H1 (cell line): ENCODE measurements around the gene NGEF. TPM values are rescaled to one million over a fixed set of nuclear protein-coding genes. Genes with fewer than 3 reads are reported as not detected.

ENCODE experiments used
- CTCF ChIA-PET: fragments of 300-600 bp; sonication (Branson Sonifier 250); formaldehyde crosslinking; loops from one replicate; lab custom pipeline; 2021; ENCODE audit not compliant: partially characterized antibody; lab: Charles Lee
- POLR2A ChIA-PET: fragments of 300-600 bp; sonication (Branson Sonifier 250); formaldehyde crosslinking; loops from one replicate; lab custom pipeline; 2021; ENCODE audit warnings: inconsistent platforms; ENCODE audit not compliant: partially characterized antibody; lab: Charles Lee
- DNase-seq, 2 experiments: peaks; one replicate each; pipeline versions ENCODE4 v3.0.0 to v3.0.0-alpha.2; 2010 to 2022; ENCODE audit warnings: low spot score in 2 of 2, low read depth in 1 of 2, mixed read lengths in 1 of 2
- FAIRE-seq: peaks from 2 replicates; lab custom pipeline; 2011; peaks lifted over from hg19 to GRCh38; lab: Jason Lieb, UNC
- H2AFZ ChIP-seq: 2 replicates; pipeline ENCODE4 v1.8.1; 2012; ENCODE audit warnings: low read length, inconsistent platforms
- H2AK5ac ChIP-seq: 2 replicates; pipeline ENCODE4 v1.6.1; 2013; ENCODE audit warnings: low read depth, low read length
- H2BK120ac ChIP-seq: replicated peaks from 2 replicates; pipeline ENCODE3; 2013; ENCODE audit warnings: low read depth, low read length, inconsistent platforms
- H2BK12ac ChIP-seq: 2 replicates; pipeline ENCODE4 v1.6.1; 2013; ENCODE audit warnings: low read depth, low read length
- H2BK15ac ChIP-seq: 2 replicates; pipeline ENCODE4 v1.6.1; 2013; ENCODE audit warnings: low read length
- H2BK20ac ChIP-seq: 2 replicates; pipeline ENCODE4 v1.6.1; 2013; ENCODE audit warnings: low read length
- H2BK5ac ChIP-seq: 2 replicates; pipeline ENCODE4 v1.6.1; 2013; ENCODE audit warnings: low read depth, low read length
- H3K14ac ChIP-seq: 2 replicates; pipeline ENCODE4 v1.6.1; 2013; ENCODE audit warnings: inconsistent platforms; ENCODE audit not compliant: insufficient read length
- H3K18ac ChIP-seq: 2 replicates; pipeline ENCODE4 v1.6.1; 2013; ENCODE audit warnings: low read length; ENCODE audit errors: extremely low read depth
- H3K23ac ChIP-seq: 2 replicates; pipeline ENCODE4 v1.6.1; 2013; ENCODE audit warnings: inconsistent platforms; ENCODE audit not compliant: insufficient read length
- H3K23me2 ChIP-seq: 2 replicates; pipeline ENCODE4 v1.6.1; 2013; ENCODE audit warnings: low read depth, low read length
- H3K27ac ChIP-seq: 2 replicates; pipeline ENCODE4 v1.6.1; 2011; ENCODE audit warnings: low read depth, low read length, inconsistent platforms
- H3K27me3 ChIP-seq, 4 experiments: replicated peaks in 1 of 4; 1 replicate in 1 of 4; 2 replicates in 3 of 4; pipeline versions ENCODE4 v1.6.1 to v1.8.1; 2011 to 2013; ENCODE audit warnings: low read length in 3 of 4, mild to moderate bottlenecking in 3 of 4, inconsistent platforms in 2 of 4, mixed read lengths in 2 of 4, moderate library complexity in 1 of 4; ENCODE audit not compliant: control insufficient read depth in 3 of 4, insufficient read depth in 3 of 4; ENCODE audit errors: extremely low read depth in 1 of 4
- H3K36me3 ChIP-seq, 4 experiments: 2 replicates each; pipeline versions ENCODE4 v1.6.1 to v1.8.1; 2011 to 2013; ENCODE audit warnings: mild to moderate bottlenecking in 4 of 4, low read length in 3 of 4, moderate library complexity in 2 of 4, control low read depth in 1 of 4, inconsistent platforms in 1 of 4; ENCODE audit not compliant: insufficient read depth in 4 of 4, control insufficient read depth in 2 of 4
- H3K4ac ChIP-seq: replicated peaks from 2 replicates; pipeline ENCODE3; 2013; ENCODE audit warnings: low read length, low read depth, mixed read lengths, inconsistent platforms; ENCODE audit not compliant: insufficient read length
- H3K4me1 ChIP-seq, 4 experiments: replicated peaks in 1 of 4; 1 replicate in 1 of 4; 2 replicates in 3 of 4; pipeline versions ENCODE4 v1.6.1 to v1.8.1; 2011 to 2013; ENCODE audit warnings: low read length in 3 of 4, inconsistent platforms in 2 of 4, mixed read lengths in 1 of 4; ENCODE audit not compliant: insufficient read depth in 4 of 4, control insufficient read depth in 3 of 4
- H3K4me2 ChIP-seq, 2 experiments: 2 replicates each; pipeline versions ENCODE4 v1.6.1 to v1.8.1; 2011 to 2013; ENCODE audit warnings: low read depth in 2 of 2, low read length in 2 of 2, control low read depth in 1 of 2, inconsistent platforms in 1 of 2, mild to moderate bottlenecking in 1 of 2; ENCODE audit not compliant: insufficient read depth in 1 of 2
- H3K4me3 ChIP-seq, 4 experiments: fragments of 200-600, 300-600 bp in 1 of 4; sonication (generic), shearing (Covaris generic), sonication (Bioruptor Twin) in 1 of 4; 2 replicates each; pipeline versions ENCODE4 v1.5.1 to v1.8.1; 2011 to 2016; ENCODE audit warnings: low read length in 4 of 4, low read depth in 3 of 4, control low read depth in 2 of 4, inconsistent platforms in 2 of 4, mild to moderate bottlenecking in 2 of 4, mixed read lengths in 1 of 4, moderate library complexity in 1 of 4; ENCODE audit not compliant: insufficient read depth in 2 of 4; ENCODE audit errors: extremely low read depth in 1 of 4
- H3K56ac ChIP-seq: replicated peaks from 2 replicates; pipeline ENCODE3; 2013; ENCODE audit warnings: low read depth, mild to moderate bottlenecking, mixed read lengths, low read length, inconsistent platforms; ENCODE audit not compliant: insufficient read length
- H3K79me1 ChIP-seq: 2 replicates; pipeline ENCODE4 v1.6.1; 2013; ENCODE audit warnings: low read depth, low read length, control low read depth
- H3K79me2 ChIP-seq, 2 experiments: 2 replicates each; pipeline versions ENCODE4 v1.6.1 to v1.8.1; 2012 to 2013; ENCODE audit warnings: low read length in 2 of 2, mild to moderate bottlenecking in 2 of 2, inconsistent platforms in 1 of 2; ENCODE audit not compliant: insufficient read depth in 2 of 2, control insufficient read depth in 1 of 2
- H3K9ac ChIP-seq, 4 experiments: replicated peaks in 1 of 4; 1 replicate in 1 of 4; 2 replicates in 3 of 4; pipeline versions ENCODE4 v1.6.1 to v1.8.1; 2011 to 2013; ENCODE audit warnings: low read depth in 3 of 4, low read length in 3 of 4, control low read depth in 2 of 4, mild to moderate bottlenecking in 2 of 4, moderate library complexity in 2 of 4, inconsistent platforms in 1 of 4; ENCODE audit errors: extremely low read depth in 1 of 4
- H3K9me3 ChIP-seq, 2 experiments: 2 replicates each; pipeline versions ENCODE4 v1.6.1 to v1.8.1; 2012 to 2013; ENCODE audit warnings: mild to moderate bottlenecking in 2 of 2, moderate library complexity in 2 of 2, control low read depth in 1 of 2, inconsistent platforms in 1 of 2, low read depth in 1 of 2, low read length in 1 of 2, mixed read lengths in 1 of 2; ENCODE audit not compliant: insufficient read depth in 2 of 2
- H4K20me1 ChIP-seq, 2 experiments: replicated peaks in 1 of 2; 2 replicates each; pipeline versions ENCODE3 to v1.8.1; 2011 to 2013; ENCODE audit warnings: inconsistent platforms in 2 of 2, low read length in 2 of 2, mild to moderate bottlenecking in 1 of 2; ENCODE audit not compliant: insufficient read depth in 2 of 2, control insufficient read depth in 1 of 2
- H4K5ac ChIP-seq: 2 replicates; pipeline ENCODE4 v1.6.1; 2013; ENCODE audit warnings: low read length, low read depth, mixed read lengths, inconsistent platforms; ENCODE audit not compliant: insufficient read length
- H4K8ac ChIP-seq: 2 replicates; pipeline ENCODE4 v1.8.0; 2013; ENCODE audit warnings: mild to moderate bottlenecking, moderate library complexity, low read length, inconsistent platforms; ENCODE audit not compliant: insufficient read depth; ENCODE audit errors: extremely low read depth
- H4K91ac ChIP-seq: replicated peaks from 2 replicates; pipeline ENCODE3; 2013; ENCODE audit warnings: low read length, mixed read lengths, inconsistent platforms; ENCODE audit not compliant: insufficient read length
- CREB1 ChIP-seq: IDR thresholded peaks from 2 replicates; pipeline ENCODE4 v1.6.1; 2012; ENCODE audit warnings: inconsistent platforms
- CTCF ChIP-seq, 3 experiments: IDR thresholded peaks; 1 replicate in 2 of 3; 2 replicates in 1 of 3; pipeline versions ENCODE4 v1.5.1 to v1.6.1; 2011; ENCODE audit warnings: low read length in 3 of 3, mild to moderate bottlenecking in 3 of 3, inconsistent platforms in 2 of 3, low read depth in 1 of 3, moderate library complexity in 1 of 3; ENCODE audit not compliant: insufficient read depth in 1 of 3; ENCODE audit errors: control extremely low read depth in 1 of 3
- JUND ChIP-seq: IDR thresholded peaks from 2 replicates; pipeline ENCODE4 v1.6.1; 2011; ENCODE audit warnings: mild to moderate bottlenecking, improper control_type of control experiment, low read length
- KDM5A ChIP-seq: fragments of 200-600 bp; IDR thresholded peaks from 2 replicates; pipeline ENCODE4 v1.7.1; 2012; ENCODE audit warnings: mild to moderate bottlenecking, low read length, inconsistent platforms, mixed read lengths
- RFX5 ChIP-seq: IDR thresholded peaks from 2 replicates; pipeline ENCODE4 v1.6.1; 2011; ENCODE audit warnings: low read depth, low read length, improper control_type of control experiment, borderline replicate concordance
- SIX5 ChIP-seq: IDR thresholded peaks from 2 replicates; pipeline ENCODE4 v1.6.1; 2011; ENCODE audit warnings: mild to moderate bottlenecking, low read depth, low read length
- SP1 ChIP-seq: IDR thresholded peaks from 2 replicates; pipeline ENCODE4 v1.6.1; 2011; ENCODE audit warnings: low read depth, low read length
- SUZ12 ChIP-seq: fragments of 200-600 bp; sonication (generic); IDR thresholded peaks from 2 replicates; pipeline ENCODE4 v1.6.1; 2012; ENCODE audit warnings: mild to moderate bottlenecking, inconsistent platforms, low read length, moderate library complexity, mixed read lengths
- WGBS, 2 experiments: shearing (Covaris generic) in 1 of 2; methylation state at CpG; one replicate each; pipeline versions ENCODE4 v1.1.6 to v1.1.7; 2013 to 2015; ENCODE audit warnings: low lambda C conversion rate in 2 of 2, mixed read lengths in 2 of 2, inconsistent platforms in 1 of 2, low coverage in 1 of 2, missing lambda C conversion rate in 1 of 2; ENCODE audit not compliant: insufficient replicate concordance in 2 of 2, insufficient coverage in 1 of 2, insufficient read length in 1 of 2; ENCODE audit errors: extremely low coverage in 1 of 2, missing lambda C conversion rate in 1 of 2; 5-methylcytosine and 5-hydroxymethylcytosine counted together
- polyA plus RNA-seq, 7 experiments: library from polyadenylated mRNA; depleted of rRNA in 3 of 7; stranded (reverse) in 5 of 7; unstranded in 2 of 7; fragments of >200 nt in 5 of 7; fragments of 200-250 nt in 2 of 7; gene quantifications; 1 replicate in 5 of 7; 2 replicates in 1 of 7; 4 replicates in 1 of 7; pipeline versions ENCODE4 v1.2.1 to v1.2.3, GENCODE V29; 2011 to 2013; ENCODE audit warnings: missing spikeins in 2 of 7, mixed read lengths in 2 of 7
- total RNA-seq: library from RNA; stranded (reverse); fragmentation: NEBNext Ultra II Directional; extraction: Animal tissue kit (Norgen Biotek cat#: 25700); gene quantifications from 2 replicates; pipeline ENCODE4 v1.2.1, GENCODE V29; 2021

The NGEF gene
- total and polyA plus RNA-seq, 2 of the 8 experiments (the other 6 are each of a cell fraction or from before 2014, with no cell fraction given): 2.7 to 3.2 TPM

- no peak overlapping the region; a peak in 1 of 4 replicates for H3K4me2 ChIP-seq
- H3K27me3 ChIP-seq: no peaks in the 10 kb centered on the region
- no peak overlapping the region for H2BK20ac ChIP-seq
- no peak overlapping the region for H2AK5ac ChIP-seq
- H4K20me1 ChIP-seq: peaks cover 0 to 8% of the 10 kb centered on the region in 2 experiments
- H2AFZ ChIP-seq: no peak overlapping the region
- no peak overlapping the region for H3K23ac ChIP-seq
- H2BK120ac ChIP-seq: no peak overlapping the region
- peaks cover 5% of the 10 kb centered on the region for H3K23me2 ChIP-seq
- no peaks in the 10 kb centered on the region; a peak in 1 of 8 replicates for H3K36me3 ChIP-seq
- POLR2A ChIA-PET: interaction anchor here (1.5 kb wide), 1 partner anchor 9 kb away, joined by 4 read pairs; no protein-coding TSS in a partner anchor
- FAIRE-seq: no peak
- no peak overlapping the region for H3K9ac ChIP-seq
- no peak overlapping the region for H2BK12ac ChIP-seq
- no peak overlapping the region for H3K56ac ChIP-seq
- 0 out of 2 replicates have a peak overlapping the region, but pooled peaks have one; percentile 37 for H4K8ac ChIP-seq
- no peaks in the 10 kb centered on the region for H3K79me2 ChIP-seq
- no peaks in the 10 kb centered on the region for H3K79me1 ChIP-seq
- no peak overlapping the region for H4K91ac ChIP-seq
- H2BK15ac ChIP-seq: 0 out of 2 replicates have a peak overlapping the region, but pooled peaks have one; percentile 61
- H3K4me3 ChIP-seq: no peak overlapping the region
- CTCF ChIA-PET: interaction anchor here (0.9 to 3.0 kb wide), 5 partner anchors 12 to 139 kb away, joined by 3 to 7 read pairs (median 3); partner anchors contain the start of gene SNORC
- WGBS, 2 experiments: 86% methylated on average over 5 of the region's 5 CpGs; no CpG with 5 or more reads in 1 of the 2 experiments
- no peak overlapping the region; the same call in 1 of the 2 replicates for H3K18ac ChIP-seq
- peak overlapping the region; percentile 50 for H3K4ac ChIP-seq
- no peaks in the 10 kb centered on the region for H3K9me3 ChIP-seq
- 0 out of 2 replicates have a peak overlapping the region, but pooled peaks have one; percentile 44 for H2BK5ac ChIP-seq
- peak in 1 of 2 experiments; percentile 41 for DNase-seq
- H3K14ac ChIP-seq: no peak overlapping the region
- no peak overlapping the region for H3K27ac ChIP-seq
- peaks cover 0 to 16% (median 10%) of the 10 kb centered on the region in 4 experiments; a peak in 6 of 7 replicates for H3K4me1 ChIP-seq
- no peak overlapping the region for H4K5ac ChIP-seq
- TF ChIP-seq CREB1 (no peak), KDM5A (no peak), SIX5 (no peak), CTCF (IDR thresholded peaks at IDR 0.05; ENCODE audit: control extremely low read depth in 1 of 3, insufficient read depth in 1 of 3, low read depth in 1 of 3, low read length in 3 of 3) (no peak), RFX5 (no peak), JUND (no peak), SP1 (no peak), SUZ12 (no peak)
Observed at GRCh38 chr2:232889876-232890401, 123.1 kb downstream of the NGEF start.
